Esophagus muscularis mucosa (tissue), 4 donors: ENCODE results near the gene MTMR2. TPM values are rescaled to one million over a fixed set of nuclear protein-coding genes. Genes with fewer than 3 reads are reported as not detected.

Source experiments
- DNase-seq: peaks from one replicate; pipeline ENCODE4 v3.0.0-alpha.2; 2017; ENCODE audit errors: extremely low spot score
- H3K27ac ChIP-seq, 4 donors: fragments of 200-600 bp; sonication (generic); replicated peaks in 1 of 4; 1 replicate in 3 of 4; 2 replicates in 1 of 4; pipeline ENCODE4 v1.5.1; 2016 to 2019; ENCODE audit warnings: mild to moderate bottlenecking in 1 of 4
- H3K27me3 ChIP-seq, 4 donors: fragments of 200-600 bp; sonication (generic); one replicate each; pipeline versions ENCODE4 v1.5.1 to v1.6.0; 2016 to 2019
- H3K36me3 ChIP-seq, 4 donors: fragments of 200-600 bp; sonication (generic); one replicate each; pipeline ENCODE4 v1.5.1; 2016 to 2019
- H3K4me1 ChIP-seq, 4 donors: fragments of 200-600 bp; sonication (generic); one replicate each; pipeline ENCODE4 v1.5.1; 2016 to 2019
- H3K4me3 ChIP-seq, 4 donors: fragments of 200-600 bp; sonication (generic); 1 replicate in 2 of 4; 2 replicates in 2 of 4; pipeline ENCODE4 v1.5.1; 2016 to 2019; ENCODE audit warnings: mild to moderate bottlenecking in 4 of 4, moderate library complexity in 1 of 4
- H3K9me3 ChIP-seq, 4 donors: fragments of 200-600 bp; sonication (generic); 1 replicate in 3 of 4; 2 replicates in 1 of 4; pipeline ENCODE4 v1.5.1; 2016 to 2019
- EP300 ChIP-seq: sonication (generic); formaldehyde crosslinking; IDR thresholded peaks from one replicate; pipeline ENCODE4 v1.6.1; 2017; ENCODE audit warnings: antibody characterized with exemption
- POLR2A ChIP-seq: fragments of 450-650 bp; IDR thresholded peaks from one replicate; pipeline ENCODE4 v1.6.1; 2017; ENCODE audit warnings: antibody characterized with exemption, moderate library complexity, mild to moderate bottlenecking, low read depth
- POLR2AphosphoS5 ChIP-seq, 2 donors: sonication (generic); formaldehyde crosslinking; IDR thresholded peaks; one replicate each; pipeline ENCODE4 v1.6.1; 2017; ENCODE audit warnings: antibody characterized with exemption in 2 of 2
- WGBS: methylation state at CpG from one replicate; pipeline ENCODE4 v1.1.5; 2018; 5-methylcytosine and 5-hydroxymethylcytosine counted together
- intact Hi-C: fragments of 100-400 bp; cut with DNase I; formaldehyde crosslinking; loops from one replicate; pipeline ENCODE4 v1.15.1; 2023
- small RNA-seq, 3 donors: library from RNA; depleted of rRNA; stranded (forward); fragments of <200 nt; gene quantifications; one replicate each; pipeline ENCODE3, GENCODE V24; 2016
- total RNA-seq, 4 donors: library from RNA; depleted of rRNA; stranded (reverse); fragments of >200 nt; gene quantifications; one replicate each; pipeline versions ENCODE4 v1.1.0 to v1.2.1, GENCODE V29; 2016
- TF ChIP-seq, protein P1 (sequence below), 3 experiments: fragments of 200-600 bp in 2 of 3; fragments of 450-650 bp in 1 of 3; sonication (generic) in 2 of 3; IDR thresholded peaks; one replicate each; pipeline ENCODE4 v1.5.1; 2017 to 2019; ENCODE audit warnings: antibody characterized with exemption in 3 of 3, mild to moderate bottlenecking in 2 of 3, moderate library complexity in 1 of 3

Gene MTMR2
- total RNA-seq, 4 donors from 2014 or later = 25.8 to 29.6 (median 27.9) TPM

DNA sequence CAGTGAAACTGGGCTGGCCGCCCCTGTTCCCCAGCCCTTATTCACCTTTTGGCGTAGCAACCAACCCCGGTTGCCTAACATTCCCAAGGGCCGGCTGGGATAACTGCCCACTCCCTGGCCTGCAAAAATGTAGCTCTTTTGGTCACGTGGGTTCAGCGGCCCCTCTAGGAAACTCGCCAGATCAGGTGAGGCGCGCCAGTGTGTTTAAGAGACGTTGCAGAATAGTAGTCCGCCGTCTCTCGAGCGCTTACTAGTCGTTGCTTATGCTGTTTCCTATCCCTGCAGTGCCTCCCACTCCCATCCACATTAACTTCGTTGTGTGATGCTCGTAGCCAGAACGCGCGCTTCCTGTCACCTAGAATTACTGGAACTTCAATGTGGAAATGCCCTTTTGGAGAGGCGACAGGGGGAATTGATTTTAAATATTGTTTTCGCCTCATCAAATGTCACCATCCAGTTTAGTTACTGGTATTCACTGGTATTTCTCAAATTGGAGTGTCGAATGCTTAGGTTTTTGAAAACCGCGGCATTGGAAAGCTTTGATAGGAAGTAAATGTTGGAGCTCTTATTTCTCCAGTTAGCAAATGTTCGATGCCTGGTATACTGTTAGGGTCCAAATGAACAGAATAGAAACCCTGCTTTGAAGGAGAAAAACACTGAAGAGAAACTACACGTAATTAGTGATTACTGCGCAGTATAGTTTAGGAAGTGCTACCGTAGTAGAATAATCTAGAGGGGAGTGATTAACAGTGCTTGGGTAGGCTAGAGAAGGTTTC, 132.8 kb downstream of the MTMR2 start:
- intact Hi-C loops = loop anchor here (10.0 kb wide), 1 partner anchor 816 kb away; the partner anchor contains the start of genes CWC15 and KDM4D
- Histone ChIP-seq H3K36me3 (peaks cover 7 to 16% (median 12%) of the 10 kb centered on the region in 4 donors), H3K27me3 (no peaks in the 10 kb centered on the region), H3K4me3 (peak overlapping the region; percentile 84 to 94 (median 88)), H3K4me1 (peaks cover 23 to 31% (median 29%) of the 10 kb centered on the region in 4 donors), H3K9me3 (no peaks in the 10 kb centered on the region), H3K27ac (peak overlapping the region; percentile 97 to 99 (median 98))
- DNase-seq = no peak
- peak in 1 of 2 donors; percentile 46 for TF ChIP-seq POLR2AphosphoS5 (IDR thresholded peaks at IDR 0.05)
- no peak for TF ChIP-seq POLR2A
- WGBS = 9% methylated on average over 21 of the region's 29 CpGs

DNA sequence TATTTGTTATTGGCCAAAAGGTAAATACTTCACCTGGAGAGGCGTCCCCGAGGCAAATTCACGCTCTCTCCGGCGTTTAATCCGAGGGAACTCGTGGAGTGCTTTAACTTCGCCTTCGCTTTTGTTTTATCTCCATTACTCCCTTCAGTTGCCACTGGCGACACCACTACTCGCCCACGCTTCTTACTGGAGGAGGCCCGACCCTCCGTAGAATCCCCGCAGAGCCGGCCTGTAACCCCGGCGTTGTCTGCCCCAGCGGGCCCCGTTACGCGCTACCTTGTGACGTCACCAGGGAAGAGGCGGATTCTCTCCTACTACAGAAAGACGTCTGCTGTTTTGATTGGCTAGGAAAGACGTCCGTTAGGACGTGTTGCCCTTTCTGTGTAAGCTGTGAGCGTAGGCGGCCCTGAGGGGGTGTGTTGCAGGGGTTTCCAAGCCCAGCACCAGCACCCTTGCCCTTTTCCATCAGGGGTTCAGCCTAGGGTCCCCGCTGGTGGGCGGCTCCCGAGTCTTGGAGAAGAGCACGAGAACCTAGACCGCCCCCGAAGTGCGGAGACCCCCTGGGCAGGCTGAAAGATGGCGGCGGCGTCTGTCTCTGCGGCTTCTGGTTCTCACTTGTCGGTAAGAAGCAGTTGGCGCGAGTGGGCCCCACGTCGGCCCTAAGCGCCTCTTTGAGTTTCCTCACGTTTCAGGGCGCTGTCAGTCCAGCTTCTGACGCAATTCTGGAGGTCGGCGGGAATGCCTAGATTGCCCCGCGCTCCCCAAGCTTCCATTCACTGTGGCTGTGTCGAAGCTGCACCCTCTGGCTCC, 133.6 kb downstream of the MTMR2 start, which contains the start of gene CEP57:
TSS of gene CEP57 (plus strand) at position 376 of the 810 bp plus-strand sequence. CDS start at position 577, 201 bp downstream.
- intact Hi-C loops = loop anchor here (10.0 kb wide), 1 partner anchor 816 kb away; the partner anchor contains the start of genes CWC15 and KDM4D
- TF ChIP-seq, protein P1, sequence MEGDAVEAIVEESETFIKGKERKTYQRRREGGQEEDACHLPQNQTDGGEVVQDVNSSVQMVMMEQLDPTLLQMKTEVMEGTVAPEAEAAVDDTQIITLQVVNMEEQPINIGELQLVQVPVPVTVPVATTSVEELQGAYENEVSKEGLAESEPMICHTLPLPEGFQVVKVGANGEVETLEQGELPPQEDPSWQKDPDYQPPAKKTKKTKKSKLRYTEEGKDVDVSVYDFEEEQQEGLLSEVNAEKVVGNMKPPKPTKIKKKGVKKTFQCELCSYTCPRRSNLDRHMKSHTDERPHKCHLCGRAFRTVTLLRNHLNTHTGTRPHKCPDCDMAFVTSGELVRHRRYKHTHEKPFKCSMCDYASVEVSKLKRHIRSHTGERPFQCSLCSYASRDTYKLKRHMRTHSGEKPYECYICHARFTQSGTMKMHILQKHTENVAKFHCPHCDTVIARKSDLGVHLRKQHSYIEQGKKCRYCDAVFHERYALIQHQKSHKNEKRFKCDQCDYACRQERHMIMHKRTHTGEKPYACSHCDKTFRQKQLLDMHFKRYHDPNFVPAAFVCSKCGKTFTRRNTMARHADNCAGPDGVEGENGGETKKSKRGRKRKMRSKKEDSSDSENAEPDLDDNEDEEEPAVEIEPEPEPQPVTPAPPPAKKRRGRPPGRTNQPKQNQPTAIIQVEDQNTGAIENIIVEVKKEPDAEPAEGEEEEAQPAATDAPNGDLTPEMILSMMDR (IDR thresholded peaks at IDR 0.05) = no peak
- TF ChIP-seq POLR2A = peak; percentile 27
- TF ChIP-seq POLR2AphosphoS5 (IDR thresholded peaks at IDR 0.05) = peak; percentile 88 to 91
- Histone ChIP-seq H3K27ac (peak within 1 kb of the TSS; percentile 97 to 99 (median 98)), H3K9me3 (no peaks in the 10 kb centered on the region), H3K36me3 (peaks cover 15 to 24% (median 19%) of the 10 kb centered on the region in 4 donors), H3K27me3 (no peaks in the 10 kb centered on the region), H3K4me1 (peaks cover 23 to 31% (median 29%) of the 10 kb centered on the region in 4 donors), H3K4me3 (peak within 1 kb of the TSS; percentile 84 to 94 (median 88))
- 0% methylated on average over 19 of the region's 55 CpGs for WGBS
- DNase-seq = peak; percentile 99

DNA sequence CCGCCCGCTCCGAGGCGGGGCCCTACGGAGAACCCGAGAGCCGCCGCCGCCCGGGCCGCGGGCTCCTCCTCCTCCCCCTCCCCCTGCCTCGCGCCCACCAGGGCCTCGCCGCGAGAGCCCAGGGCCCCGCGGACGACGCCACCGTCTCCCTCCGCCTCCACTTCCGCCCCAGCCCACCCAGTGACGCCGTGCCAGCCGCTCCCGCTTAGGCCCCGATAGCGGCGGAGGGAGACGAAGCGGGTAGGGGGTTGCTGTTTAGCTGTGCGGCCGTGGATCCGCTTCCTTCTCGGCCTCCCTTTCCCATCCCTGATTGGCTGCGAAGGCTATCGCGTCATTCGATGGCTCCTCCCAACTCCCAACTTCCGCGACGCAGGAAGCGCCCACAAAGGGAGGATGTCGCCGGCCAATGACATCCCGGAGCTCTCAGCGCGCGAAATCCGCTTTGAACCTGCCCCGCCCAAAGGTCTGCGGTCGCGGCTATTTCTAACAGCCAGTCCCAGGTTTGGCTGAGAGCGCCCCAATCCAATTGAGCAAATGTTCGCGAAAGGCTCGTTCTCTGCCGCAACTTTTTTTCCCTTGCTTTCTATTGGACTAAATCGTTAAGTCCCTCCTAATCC, 134.3 kb downstream of the MTMR2 start, which contains the start of gene FAM76B:
TSS of gene FAM76B (minus strand) at position 277 of the 617 bp plus-strand sequence. CDS start 304 bp downstream, outside the sequence.
- Histone ChIP-seq H3K27ac (peak within 1 kb of the TSS; percentile 97 to 99 (median 98)), H3K9me3 (no peaks in the 10 kb centered on the region), H3K27me3 (no peaks in the 10 kb centered on the region), H3K36me3 (peaks cover 20 to 31% (median 25%) of the 10 kb centered on the region in 4 donors), H3K4me1 (peaks cover 23 to 31% (median 29%) of the 10 kb centered on the region in 4 donors), H3K4me3 (peak within 1 kb of the TSS; percentile 84 to 94 (median 88))
- TF ChIP-seq POLR2A (peak; percentile 91), EP300 (no peak), POLR2AphosphoS5 (IDR thresholded peaks at IDR 0.05) (peak; percentile 94 to 98)
- TF ChIP-seq, protein P1 (IDR thresholded peaks at IDR 0.05) = no peak
- intact Hi-C loops = loop anchor here (10.0 kb wide), 1 partner anchor 815 kb away; the partner anchor contains the start of genes CWC15 and KDM4D
- DNase-seq = peak; percentile 100
- WGBS = under 1% methylated on average over 20 of the region's 62 CpGs

DNA sequence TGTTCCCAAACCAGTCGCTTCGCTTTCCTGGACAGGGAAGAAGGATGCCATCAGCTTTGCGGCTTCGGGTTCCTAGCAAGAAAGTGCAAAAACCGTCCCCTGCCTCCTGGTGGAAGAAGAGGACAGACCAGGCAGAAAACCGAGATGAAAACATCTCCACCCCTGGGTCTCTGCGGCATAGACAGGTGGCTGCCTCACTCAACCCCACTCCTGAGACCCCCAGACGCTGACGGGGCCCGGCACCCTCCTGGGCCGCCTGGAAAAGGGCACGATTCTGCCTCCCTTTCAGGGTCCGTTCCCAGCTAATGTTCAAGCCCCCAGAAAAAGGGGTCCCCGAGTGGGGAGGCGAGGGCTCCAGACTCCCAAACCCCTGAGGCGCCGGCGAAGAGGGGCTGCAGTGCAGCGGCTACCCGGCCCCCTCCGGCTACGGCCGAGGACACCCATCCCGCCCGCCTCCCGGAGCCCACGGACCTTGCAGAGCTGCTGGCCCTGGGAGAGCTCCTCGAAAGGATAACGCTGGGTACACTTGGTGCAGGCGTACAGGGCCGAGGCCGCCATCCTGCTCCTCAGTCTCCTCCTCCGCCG, 134.9 kb downstream of the MTMR2 start:
- no peaks in the 10 kb centered on the region for H3K27me3 ChIP-seq
- no peaks in the 10 kb centered on the region for H3K9me3 ChIP-seq
- peak; percentile 92 for DNase-seq
- H3K4me3 ChIP-seq = peak overlapping the region; percentile 84 to 94 (median 88)
- peaks cover 23 to 31% (median 29%) of the 10 kb centered on the region in 4 donors for H3K4me1 ChIP-seq
- intact Hi-C loops = no loop called here
- WGBS = 2% methylated on average over 12 of the region's 34 CpGs
- peak overlapping the region; percentile 97 to 99 (median 98) for H3K27ac ChIP-seq
- TF ChIP-seq POLR2A (no peak), POLR2AphosphoS5 (IDR thresholded peaks at IDR 0.05) (no peak), EP300 (no peak)
- TF ChIP-seq, protein P1 (IDR thresholded peaks at IDR 0.05) = no peak
- H3K36me3 ChIP-seq = peaks cover 26 to 37% (median 31%) of the 10 kb centered on the region in 4 donors

Small RNAs within 50 kb of the gene (small RNA-seq; reads per million reads assigned to genes)
- 0 to 0.37 (median 0) reads per million in 3 donors for gene RNA5SP345

Other genes starting within 250 kb of the MTMR2 start
- gene FAM76B, start 134.3 kb downstream of the MTMR2 start, total RNA-seq = 10 to 100 TPM; 11.3 to 30.3 (median 17.0) TPM
- 10 to 100 TPM; 22.9 to 46.9 (median 23.9) TPM for gene CEP57, start 133.6 kb downstream of the MTMR2 start, total RNA-seq